ENCODE measurements around the gene NFIX.
A peak's percentile ranks its signal among the peaks of the same experiment; 100 is the strongest.

Gene NFIX

GRCh38 chr19:13060233-13060963, 65.1 kb downstream of the NFIX start:
- no peak for FAIRE-seq

GRCh38 chr19:13060964-13061927, 66.0 kb downstream of the NFIX start:
- peak; percentile 89 for FAIRE-seq

- no peak for FAIRE-seq
These were observed 67.0 kb downstream of the NFIX start for GRCh38 chr19:13062317-13062716.

- no peak for FAIRE-seq
These were observed 68.3 kb downstream of the NFIX start for GRCh38 chr19:13063461-13064091.

GRCh38 chr19:13064092-13064489, 68.8 kb downstream of the NFIX start:
- no peak for FAIRE-seq

GRCh38 chr19:13066226-13066625, 71.0 kb downstream of the NFIX start:
- no peak for FAIRE-seq

GRCh38 chr19:13066933-13067807, 71.9 kb downstream of the NFIX start:
- FAIRE-seq = no peak

GRCh38 chr19:13068085-13068846, 73.0 kb downstream of the NFIX start:
- FAIRE-seq = no peak

GRCh38 chr19:13069415-13070359, 74.4 kb downstream of the NFIX start:
- no peak for FAIRE-seq

- FAIRE-seq = no peak
These were observed 75.3 kb downstream of the NFIX start for GRCh38 chr19:13070425-13071140.

- no peak for FAIRE-seq
These were observed 76.3 kb downstream of the NFIX start for GRCh38 chr19:13071444-13072187.

- FAIRE-seq = no peak
These were observed 77.1 kb downstream of the NFIX start for GRCh38 chr19:13072188-13072908.

- no peak for FAIRE-seq
These were observed 78.0 kb downstream of the NFIX start for GRCh38 chr19:13073263-13073662.

GRCh38 chr19:13074378-13074777, 79.1 kb downstream of the NFIX start:
- FAIRE-seq = no peak

- FAIRE-seq = no peak
These were observed 81.0 kb downstream of the NFIX start for GRCh38 chr19:13076320-13076719.

- FAIRE-seq = no peak
These were observed 81.5 kb downstream of the NFIX start for GRCh38 chr19:13076787-13077186.

- no peak for FAIRE-seq
These were observed 82.0 kb downstream of the NFIX start for GRCh38 chr19:13077240-13077639.

GRCh38 chr19:13078381-13078780, 83.1 kb downstream of the NFIX start:
- FAIRE-seq = no peak

Measured in G401.6 (cell line).